H1 (cell line): Measurements from ENCODE around the gene LIPA. TPM values are rescaled to one million over a fixed set of nuclear protein-coding genes. Genes with fewer than 3 reads are reported as not detected.

Source experiments
- CTCF ChIA-PET: fragments of 300-600 bp; sonication (Branson Sonifier 250); formaldehyde crosslinking; loops from one replicate; lab custom pipeline; 2021; ENCODE audit not compliant: partially characterized antibody; lab: Charles Lee
- POLR2A ChIA-PET: fragments of 300-600 bp; sonication (Branson Sonifier 250); formaldehyde crosslinking; loops from one replicate; lab custom pipeline; 2021; ENCODE audit warnings: inconsistent platforms; ENCODE audit not compliant: partially characterized antibody; lab: Charles Lee
- DNase-seq, 2 experiments: peaks; one replicate each; pipeline versions ENCODE4 v3.0.0 to v3.0.0-alpha.2; 2010 to 2022; ENCODE audit warnings: low spot score in 2 of 2, low read depth in 1 of 2, mixed read lengths in 1 of 2
- FAIRE-seq: peaks from 2 replicates; lab custom pipeline; 2011; peaks lifted over from hg19 to GRCh38; lab: Jason Lieb, UNC
- H2AFZ ChIP-seq: 2 replicates; pipeline ENCODE4 v1.8.1; 2012; ENCODE audit warnings: low read length, inconsistent platforms
- H2AK5ac ChIP-seq: 2 replicates; pipeline ENCODE4 v1.6.1; 2013; ENCODE audit warnings: low read depth, low read length
- H2BK120ac ChIP-seq: replicated peaks from 2 replicates; pipeline ENCODE3; 2013; ENCODE audit warnings: low read depth, low read length, inconsistent platforms
- H2BK12ac ChIP-seq: 2 replicates; pipeline ENCODE4 v1.6.1; 2013; ENCODE audit warnings: low read depth, low read length
- H2BK15ac ChIP-seq: 2 replicates; pipeline ENCODE4 v1.6.1; 2013; ENCODE audit warnings: low read length
- H2BK20ac ChIP-seq: 2 replicates; pipeline ENCODE4 v1.6.1; 2013; ENCODE audit warnings: low read length
- H2BK5ac ChIP-seq: 2 replicates; pipeline ENCODE4 v1.6.1; 2013; ENCODE audit warnings: low read depth, low read length
- H3K14ac ChIP-seq: 2 replicates; pipeline ENCODE4 v1.6.1; 2013; ENCODE audit warnings: inconsistent platforms; ENCODE audit not compliant: insufficient read length
- H3K18ac ChIP-seq: 2 replicates; pipeline ENCODE4 v1.6.1; 2013; ENCODE audit warnings: low read length; ENCODE audit errors: extremely low read depth
- H3K23ac ChIP-seq: 2 replicates; pipeline ENCODE4 v1.6.1; 2013; ENCODE audit warnings: inconsistent platforms; ENCODE audit not compliant: insufficient read length
- H3K23me2 ChIP-seq: 2 replicates; pipeline ENCODE4 v1.6.1; 2013; ENCODE audit warnings: low read depth, low read length
- H3K27ac ChIP-seq: 2 replicates; pipeline ENCODE4 v1.6.1; 2011; ENCODE audit warnings: low read depth, low read length, inconsistent platforms
- H3K27me3 ChIP-seq, 4 experiments: replicated peaks in 1 of 4; 1 replicate in 1 of 4; 2 replicates in 3 of 4; pipeline versions ENCODE4 v1.6.1 to v1.8.1; 2011 to 2013; ENCODE audit warnings: low read length in 3 of 4, mild to moderate bottlenecking in 3 of 4, inconsistent platforms in 2 of 4, mixed read lengths in 2 of 4, moderate library complexity in 1 of 4; ENCODE audit not compliant: control insufficient read depth in 3 of 4, insufficient read depth in 3 of 4; ENCODE audit errors: extremely low read depth in 1 of 4
- H3K36me3 ChIP-seq, 4 experiments: 2 replicates each; pipeline versions ENCODE4 v1.6.1 to v1.8.1; 2011 to 2013; ENCODE audit warnings: mild to moderate bottlenecking in 4 of 4, low read length in 3 of 4, moderate library complexity in 2 of 4, control low read depth in 1 of 4, inconsistent platforms in 1 of 4; ENCODE audit not compliant: insufficient read depth in 4 of 4, control insufficient read depth in 2 of 4
- H3K4ac ChIP-seq: replicated peaks from 2 replicates; pipeline ENCODE3; 2013; ENCODE audit warnings: low read length, low read depth, mixed read lengths, inconsistent platforms; ENCODE audit not compliant: insufficient read length
- H3K4me1 ChIP-seq, 4 experiments: replicated peaks in 1 of 4; 1 replicate in 1 of 4; 2 replicates in 3 of 4; pipeline versions ENCODE4 v1.6.1 to v1.8.1; 2011 to 2013; ENCODE audit warnings: low read length in 3 of 4, inconsistent platforms in 2 of 4, mixed read lengths in 1 of 4; ENCODE audit not compliant: insufficient read depth in 4 of 4, control insufficient read depth in 3 of 4
- H3K4me2 ChIP-seq, 2 experiments: 2 replicates each; pipeline versions ENCODE4 v1.6.1 to v1.8.1; 2011 to 2013; ENCODE audit warnings: low read depth in 2 of 2, low read length in 2 of 2, control low read depth in 1 of 2, inconsistent platforms in 1 of 2, mild to moderate bottlenecking in 1 of 2; ENCODE audit not compliant: insufficient read depth in 1 of 2
- H3K4me3 ChIP-seq, 4 experiments: fragments of 200-600, 300-600 bp in 1 of 4; sonication (generic), shearing (Covaris generic), sonication (Bioruptor Twin) in 1 of 4; 2 replicates each; pipeline versions ENCODE4 v1.5.1 to v1.8.1; 2011 to 2016; ENCODE audit warnings: low read length in 4 of 4, low read depth in 3 of 4, control low read depth in 2 of 4, inconsistent platforms in 2 of 4, mild to moderate bottlenecking in 2 of 4, mixed read lengths in 1 of 4, moderate library complexity in 1 of 4; ENCODE audit not compliant: insufficient read depth in 2 of 4; ENCODE audit errors: extremely low read depth in 1 of 4
- H3K56ac ChIP-seq: replicated peaks from 2 replicates; pipeline ENCODE3; 2013; ENCODE audit warnings: low read depth, mild to moderate bottlenecking, mixed read lengths, low read length, inconsistent platforms; ENCODE audit not compliant: insufficient read length
- H3K79me1 ChIP-seq: 2 replicates; pipeline ENCODE4 v1.6.1; 2013; ENCODE audit warnings: low read depth, low read length, control low read depth
- H3K79me2 ChIP-seq, 2 experiments: 2 replicates each; pipeline versions ENCODE4 v1.6.1 to v1.8.1; 2012 to 2013; ENCODE audit warnings: low read length in 2 of 2, mild to moderate bottlenecking in 2 of 2, inconsistent platforms in 1 of 2; ENCODE audit not compliant: insufficient read depth in 2 of 2, control insufficient read depth in 1 of 2
- H3K9ac ChIP-seq, 4 experiments: replicated peaks in 1 of 4; 1 replicate in 1 of 4; 2 replicates in 3 of 4; pipeline versions ENCODE4 v1.6.1 to v1.8.1; 2011 to 2013; ENCODE audit warnings: low read depth in 3 of 4, low read length in 3 of 4, control low read depth in 2 of 4, mild to moderate bottlenecking in 2 of 4, moderate library complexity in 2 of 4, inconsistent platforms in 1 of 4; ENCODE audit errors: extremely low read depth in 1 of 4
- H3K9me3 ChIP-seq, 2 experiments: 2 replicates each; pipeline versions ENCODE4 v1.6.1 to v1.8.1; 2012 to 2013; ENCODE audit warnings: mild to moderate bottlenecking in 2 of 2, moderate library complexity in 2 of 2, control low read depth in 1 of 2, inconsistent platforms in 1 of 2, low read depth in 1 of 2, low read length in 1 of 2, mixed read lengths in 1 of 2; ENCODE audit not compliant: insufficient read depth in 2 of 2
- H4K20me1 ChIP-seq, 2 experiments: replicated peaks in 1 of 2; 2 replicates each; pipeline versions ENCODE3 to v1.8.1; 2011 to 2013; ENCODE audit warnings: inconsistent platforms in 2 of 2, low read length in 2 of 2, mild to moderate bottlenecking in 1 of 2; ENCODE audit not compliant: insufficient read depth in 2 of 2, control insufficient read depth in 1 of 2
- H4K5ac ChIP-seq: 2 replicates; pipeline ENCODE4 v1.6.1; 2013; ENCODE audit warnings: low read length, low read depth, mixed read lengths, inconsistent platforms; ENCODE audit not compliant: insufficient read length
- H4K8ac ChIP-seq: 2 replicates; pipeline ENCODE4 v1.8.0; 2013; ENCODE audit warnings: mild to moderate bottlenecking, moderate library complexity, low read length, inconsistent platforms; ENCODE audit not compliant: insufficient read depth; ENCODE audit errors: extremely low read depth
- H4K91ac ChIP-seq: replicated peaks from 2 replicates; pipeline ENCODE3; 2013; ENCODE audit warnings: low read length, mixed read lengths, inconsistent platforms; ENCODE audit not compliant: insufficient read length
- ATF3 ChIP-seq: IDR thresholded peaks from 2 replicates; pipeline ENCODE4 v1.6.1; 2011; ENCODE audit warnings: low read depth, mild to moderate bottlenecking, low read length; ENCODE audit not compliant: insufficient read depth
- CBX5 ChIP-seq: fragments of 300-800, 300-1000 bp; sonication (generic); IDR thresholded peaks from 2 replicates; pipeline ENCODE4 v1.7.1; 2016; ENCODE audit warnings: antibody characterized with exemption, low read length, low read depth
- EZH2 ChIP-seq: fragments of 200-600 bp; sonication (generic); IDR thresholded peaks from 2 replicates; pipeline ENCODE4 v1.7.1; 2012; ENCODE audit warnings: low read depth, mild to moderate bottlenecking, moderate library complexity, low read length, inconsistent platforms; ENCODE audit not compliant: severe bottlenecking
- SP4 ChIP-seq: IDR thresholded peaks from 2 replicates; pipeline ENCODE4 v1.6.1; 2012; ENCODE audit warnings: low read length, inconsistent platforms
- TEAD4 ChIP-seq: IDR thresholded peaks from 2 replicates; pipeline ENCODE4 v1.6.1; 2012; ENCODE audit warnings: low read depth, low read length, inconsistent platforms, mixed read lengths
- WGBS, 2 experiments: shearing (Covaris generic) in 1 of 2; methylation state at CpG; one replicate each; pipeline versions ENCODE4 v1.1.6 to v1.1.7; 2013 to 2015; ENCODE audit warnings: low lambda C conversion rate in 2 of 2, mixed read lengths in 2 of 2, inconsistent platforms in 1 of 2, low coverage in 1 of 2, missing lambda C conversion rate in 1 of 2; ENCODE audit not compliant: insufficient replicate concordance in 2 of 2, insufficient coverage in 1 of 2, insufficient read length in 1 of 2; ENCODE audit errors: extremely low coverage in 1 of 2, missing lambda C conversion rate in 1 of 2; 5-methylcytosine and 5-hydroxymethylcytosine counted together
- polyA plus RNA-seq, 7 experiments: library from polyadenylated mRNA; depleted of rRNA in 3 of 7; stranded (reverse) in 5 of 7; unstranded in 2 of 7; fragments of >200 nt in 5 of 7; fragments of 200-250 nt in 2 of 7; gene quantifications; 1 replicate in 5 of 7; 2 replicates in 1 of 7; 4 replicates in 1 of 7; pipeline versions ENCODE4 v1.2.1 to v1.2.3, GENCODE V29; 2011 to 2013; ENCODE audit warnings: missing spikeins in 2 of 7, mixed read lengths in 2 of 7
- total RNA-seq: library from RNA; stranded (reverse); fragmentation: NEBNext Ultra II Directional; extraction: Animal tissue kit (Norgen Biotek cat#: 25700); gene quantifications from 2 replicates; pipeline ENCODE4 v1.2.1, GENCODE V29; 2021

The LIPA gene
- total and polyA plus RNA-seq, 2 of the 8 experiments (the other 6 are each of a cell fraction or from before 2014, with no cell fraction given): 18.1 to 32.4 TPM

GRCh38 chr10:89279421-89279869 is 27.9 kb upstream of the LIPA start:
- H3K23ac ChIP-seq: no peak overlapping the region
- H3K27ac ChIP-seq: no peak overlapping the region
- no peak overlapping the region for H4K91ac ChIP-seq
- H4K5ac ChIP-seq: no peak overlapping the region
- H3K27me3 ChIP-seq: no peaks in the 10 kb centered on the region
- H3K36me3 ChIP-seq: no peaks in the 10 kb centered on the region
- no peak overlapping the region for H3K56ac ChIP-seq
- H3K14ac ChIP-seq: no peak overlapping the region
- peaks cover 0 to 8% (median 3%) of the 10 kb centered on the region in 4 experiments; a peak in 3 of 7 replicates for H3K4me1 ChIP-seq
- H2BK120ac ChIP-seq: no peak overlapping the region
- no peaks in the 10 kb centered on the region for H3K23me2 ChIP-seq
- no peak overlapping the region for H2BK5ac ChIP-seq
- POLR2A ChIA-PET: no interaction called here
- H3K4ac ChIP-seq: no peak overlapping the region
- H3K18ac ChIP-seq: no peak overlapping the region
- no peaks in the 10 kb centered on the region for H3K79me2 ChIP-seq
- no peak overlapping the region for H3K4me3 ChIP-seq
- H2AK5ac ChIP-seq: no peak overlapping the region
- H3K9me3 ChIP-seq: no peaks in the 10 kb centered on the region
- H2AFZ ChIP-seq: no peak overlapping the region
- H4K20me1 ChIP-seq: no peaks in the 10 kb centered on the region
- no peak overlapping the region for H2BK15ac ChIP-seq
- H2BK12ac ChIP-seq: no peak overlapping the region
- TF ChIP-seq ATF3 (no peak), TEAD4 (no peak), EZH2 (no peak), CBX5 (no peak), SP4 (no peak)
- TF ChIP-seq, all 59 proteins: peak for 0
- 100% methylated on average over 1 of the region's 1 CpG; no CpG with 5 or more reads in 1 of the 2 experiments for WGBS, 2 experiments
- FAIRE-seq (no peak), DNase-seq (no peak)
- H3K9ac ChIP-seq: no peak overlapping the region
- no peak overlapping the region for H4K8ac ChIP-seq
- no peak overlapping the region for H3K4me2 ChIP-seq
- CTCF ChIA-PET: interaction anchor here (1.3 kb wide), 1 partner anchor 21 kb away, joined by 3 read pairs; no protein-coding TSS in a partner anchor
- H2BK20ac ChIP-seq: no peak overlapping the region
- no peaks in the 10 kb centered on the region for H3K79me1 ChIP-seq
